ENCODE results near the gene LIMS3. TPM values are rescaled to one million over a fixed set of nuclear protein-coding genes. Genes with fewer than 3 reads are reported as not detected.
"Not testable (repeated sequence)": the region's sequence is repeated elsewhere in the genome, so short reads cannot be mapped to it uniquely, and the experiment has no call there.

Gene LIMS3, protein sequence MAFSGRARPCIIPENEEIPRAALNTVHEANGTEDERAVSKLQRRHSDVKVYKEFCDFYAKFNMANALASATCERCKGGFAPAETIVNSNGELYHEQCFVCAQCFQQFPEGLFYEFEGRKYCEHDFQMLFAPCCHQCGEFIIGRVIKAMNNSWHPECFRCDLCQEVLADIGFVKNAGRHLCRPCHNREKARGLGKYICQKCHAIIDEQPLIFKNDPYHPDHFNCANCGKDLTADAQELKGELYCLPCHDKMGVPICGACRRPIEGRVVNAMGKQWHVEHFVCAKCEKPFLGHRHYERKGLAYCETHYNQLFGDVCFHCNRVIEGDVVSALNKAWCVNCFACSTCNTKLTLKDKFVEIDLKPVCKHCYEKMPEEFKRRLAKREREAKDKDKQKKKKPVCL
- 10 to 100 TPM in 1 of 4 donors, 1 to 10 TPM in 3; 1.1 to 11.6 (median 1.9) TPM for total RNA-seq

DNA sequence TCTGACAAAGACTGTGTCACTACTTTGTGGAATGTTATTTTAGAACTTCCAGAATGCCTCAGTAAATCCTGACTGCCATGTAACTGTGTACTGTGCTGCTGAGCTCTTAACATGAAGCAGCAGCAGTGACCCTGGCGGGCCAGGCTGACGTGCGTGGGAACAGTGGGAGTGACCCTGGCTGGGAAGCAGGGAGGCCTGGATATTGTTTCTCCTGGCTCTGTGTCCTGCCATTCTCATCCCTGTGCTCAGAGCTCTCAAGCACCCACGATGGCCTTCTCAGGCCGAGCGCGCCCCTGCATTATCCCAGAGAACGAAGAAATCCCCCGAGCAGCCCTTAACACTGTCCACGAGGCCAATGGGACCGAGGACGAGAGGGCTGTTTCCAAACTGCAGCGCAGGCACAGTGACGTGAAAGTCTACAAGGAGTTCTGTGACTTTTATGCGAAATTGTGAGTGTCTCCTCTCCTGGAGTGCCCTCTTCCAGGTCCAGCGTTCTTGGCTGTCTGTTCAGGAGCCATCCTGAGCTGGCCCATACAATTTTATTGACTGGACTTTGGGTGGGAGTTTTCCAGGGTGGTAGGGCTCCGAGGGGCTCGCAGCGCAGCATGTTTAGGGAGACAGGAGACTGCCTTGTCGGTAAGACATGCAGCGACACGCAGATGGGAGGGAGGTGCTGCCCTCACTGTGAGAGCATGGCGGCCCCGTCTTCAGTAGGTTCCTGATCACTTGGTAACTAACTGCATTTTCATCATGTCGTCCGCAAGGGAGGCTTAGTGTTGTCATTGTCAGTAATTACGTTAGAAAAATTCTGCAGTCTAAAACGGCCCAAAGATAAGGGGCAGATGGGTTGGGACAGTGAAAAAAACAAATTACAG is at the start of gene LIMS3:
TSS of gene LIMS3 (plus strand) at position 227 of the 875 bp plus-strand sequence. CDS start at position 268, 41 bp downstream.
- H3K27me3 ChIP-seq, DNase-seq, H3K9me3 ChIP-seq, H3K4me1 ChIP-seq, H3K4me3 ChIP-seq, H3K36me3 ChIP-seq, H3K27ac ChIP-seq: not testable (repeated sequence)

DNA sequence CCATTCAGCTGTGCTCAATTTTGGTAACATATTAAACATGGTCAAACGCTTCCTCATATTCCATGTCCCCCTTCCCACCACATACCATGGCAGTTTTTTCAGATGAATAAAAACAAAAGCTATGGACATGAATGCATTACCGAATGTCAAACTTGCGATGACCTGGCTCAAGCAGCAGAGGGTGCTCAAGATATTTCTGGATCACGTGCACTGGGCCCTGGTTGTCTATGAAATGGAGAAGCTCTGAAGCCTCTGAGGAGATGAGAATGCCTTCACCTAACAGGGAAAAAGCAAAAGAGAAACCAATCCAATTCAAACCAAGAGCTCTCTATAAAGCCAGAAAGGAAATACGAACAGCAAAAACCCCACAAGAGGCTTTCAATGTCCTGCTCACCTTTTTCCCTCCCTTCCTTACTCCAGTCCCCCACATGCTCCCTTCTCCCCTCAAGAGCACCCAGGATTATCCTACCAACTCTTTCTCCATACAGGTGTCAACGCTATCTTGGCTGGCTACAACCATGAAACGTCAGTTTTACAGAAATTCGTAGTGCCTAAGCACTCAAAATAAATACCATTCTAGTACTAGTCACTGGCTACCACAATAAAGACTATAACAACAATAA is 27.2 kb upstream of the LIMS3 start:
- not testable (repeated sequence) for H3K36me3 ChIP-seq

DNA sequence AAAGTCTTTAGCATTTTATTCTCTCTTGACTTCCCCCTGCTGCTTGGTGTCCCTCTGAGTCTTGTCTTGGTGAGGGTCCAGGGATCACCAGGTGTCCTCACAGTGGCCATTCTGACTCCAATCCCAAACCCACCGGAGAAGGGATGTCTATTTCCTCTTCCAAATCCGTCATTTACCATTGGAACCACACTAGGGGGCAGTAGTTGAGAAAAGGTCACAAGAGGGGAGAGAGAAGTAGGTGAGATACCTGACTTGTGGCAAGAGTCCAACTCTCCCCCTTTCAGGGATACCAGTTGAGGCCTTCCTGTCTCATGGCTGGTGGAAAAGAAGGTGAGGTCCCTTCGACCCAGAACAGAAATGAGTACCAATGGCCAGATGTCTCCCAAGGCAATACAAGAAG is 21.9 kb upstream of the LIMS3 start:
- H3K4me3 ChIP-seq, H3K4me1 ChIP-seq, H3K9me3 ChIP-seq, H3K27me3 ChIP-seq, H3K36me3 ChIP-seq, DNase-seq, H3K27ac ChIP-seq: not testable (repeated sequence)

More for the DNA sequence above, 27.2 kb upstream of the LIMS3 start:
- H3K4me3 ChIP-seq, H3K4me1 ChIP-seq, DNase-seq, H3K27me3 ChIP-seq, H3K9me3 ChIP-seq, H3K27ac ChIP-seq: not testable (repeated sequence)

DNA sequence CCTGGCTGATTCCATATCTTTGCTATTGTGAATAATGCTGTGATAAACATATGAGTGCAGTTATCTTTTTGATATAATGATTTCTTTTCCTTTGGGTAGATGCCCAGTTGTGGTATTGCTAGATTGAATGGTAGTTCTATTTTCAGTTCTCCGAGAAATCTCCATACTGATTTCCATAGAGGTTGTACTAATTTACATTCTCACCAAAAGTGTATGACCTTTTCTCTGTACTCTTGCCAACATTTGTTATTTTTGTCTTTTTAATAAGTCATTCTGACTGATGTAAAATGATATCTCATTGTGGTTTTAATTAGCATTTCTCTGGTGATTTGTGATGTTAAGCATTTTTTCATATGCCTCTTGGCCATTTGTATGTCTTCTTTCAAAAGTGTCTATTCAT is 16.4 kb upstream of the LIMS3 start:
- H3K4me1 ChIP-seq, DNase-seq, H3K4me3 ChIP-seq, H3K36me3 ChIP-seq, H3K9me3 ChIP-seq, H3K27ac ChIP-seq, H3K27me3 ChIP-seq: not testable (repeated sequence)

DNA sequence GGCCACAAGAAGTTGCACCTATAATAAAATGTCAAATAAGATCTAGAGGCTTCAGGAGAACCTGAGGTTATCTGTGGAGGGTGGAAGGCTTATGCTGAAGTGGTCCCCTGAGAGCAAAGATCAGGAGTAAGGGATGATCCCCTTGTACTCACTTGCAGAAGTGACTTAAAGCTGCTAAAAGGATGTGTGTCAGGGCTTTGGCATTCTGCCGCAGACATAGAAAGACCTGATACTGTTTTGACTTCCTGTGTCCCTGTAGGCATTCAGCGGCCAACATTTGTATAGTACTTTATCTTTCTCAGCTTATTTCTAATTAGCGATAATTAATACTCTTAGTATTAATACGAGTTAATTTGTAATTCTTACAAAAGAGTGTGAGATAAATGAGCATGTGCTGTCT is 10.1 kb upstream of the LIMS3 start:
- not testable (repeated sequence) for H3K4me3 ChIP-seq, DNase-seq

DNA sequence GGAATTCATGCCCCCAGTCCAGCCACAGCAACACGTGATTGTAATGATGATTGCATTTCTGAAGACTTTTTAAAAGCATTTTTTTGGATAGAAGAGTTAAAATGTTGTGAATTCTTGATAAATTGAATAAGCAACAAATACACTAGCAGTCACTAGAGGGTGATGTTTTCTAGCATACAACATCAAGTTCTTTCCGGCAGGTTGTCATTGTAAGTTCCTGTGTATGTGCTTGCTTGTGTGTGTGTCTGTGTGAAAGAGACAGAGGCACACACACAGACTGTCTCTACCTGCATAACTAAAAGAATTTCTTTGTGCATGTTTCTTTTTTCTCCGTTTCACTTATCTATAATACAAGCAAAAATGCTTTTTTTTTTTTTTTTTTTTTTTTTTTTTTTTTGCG is 8.6 kb upstream of the LIMS3 start:
- H3K9me3 ChIP-seq, H3K36me3 ChIP-seq, H3K4me3 ChIP-seq, DNase-seq, H3K4me1 ChIP-seq, H3K27ac ChIP-seq, H3K27me3 ChIP-seq: not testable (repeated sequence)

More for the DNA sequence above, 10.1 kb upstream of the LIMS3 start:
- H3K36me3 ChIP-seq, H3K27me3 ChIP-seq, H3K27ac ChIP-seq, H3K4me1 ChIP-seq, H3K9me3 ChIP-seq: not testable (repeated sequence)

DNA sequence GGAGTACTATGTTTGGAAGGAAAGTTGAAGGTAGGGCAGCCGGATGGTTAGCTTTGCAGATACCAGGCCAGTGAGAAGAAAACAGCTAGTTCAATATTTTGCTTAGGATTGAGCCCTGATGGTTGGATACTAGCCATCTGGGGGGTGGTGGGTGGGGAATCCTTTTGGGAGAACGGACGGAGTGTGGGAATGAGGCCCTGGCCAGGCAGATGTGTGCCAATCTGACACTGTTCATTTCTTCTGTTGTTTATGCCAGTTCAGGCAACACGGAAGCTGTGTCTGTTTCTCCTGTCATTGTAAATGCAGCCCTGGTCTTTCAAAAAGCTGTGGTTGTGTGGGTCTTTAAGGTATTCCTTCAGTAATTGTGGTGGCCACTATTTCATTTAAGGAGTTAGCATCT is 7.5 kb upstream of the LIMS3 start:
- H3K4me1 ChIP-seq, H3K27ac ChIP-seq, H3K9me3 ChIP-seq, DNase-seq, H3K36me3 ChIP-seq, H3K27me3 ChIP-seq, H3K4me3 ChIP-seq: not testable (repeated sequence)

DNA sequence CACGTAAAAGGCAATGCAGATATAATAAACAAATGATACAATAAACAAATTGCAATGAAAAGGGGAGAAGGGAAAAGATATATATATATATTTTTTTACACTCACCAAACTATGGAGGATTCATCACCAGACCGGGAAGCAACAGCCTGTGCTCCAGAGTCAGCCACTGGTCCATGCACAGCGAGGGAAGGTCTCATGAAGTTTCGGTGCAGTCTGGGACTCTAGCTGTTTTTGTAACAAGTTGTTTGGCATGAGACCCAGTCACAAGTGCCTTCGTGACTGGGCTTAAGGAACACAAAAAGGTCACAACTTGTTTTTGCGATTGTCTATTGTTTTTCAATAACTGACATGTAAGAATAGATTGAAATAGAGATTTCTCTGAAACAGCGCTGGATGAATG is 4.8 kb upstream of the LIMS3 start:
- H3K4me1 ChIP-seq, H3K27me3 ChIP-seq, H3K27ac ChIP-seq, DNase-seq, H3K9me3 ChIP-seq, H3K36me3 ChIP-seq, H3K4me3 ChIP-seq: not testable (repeated sequence)

DNA sequence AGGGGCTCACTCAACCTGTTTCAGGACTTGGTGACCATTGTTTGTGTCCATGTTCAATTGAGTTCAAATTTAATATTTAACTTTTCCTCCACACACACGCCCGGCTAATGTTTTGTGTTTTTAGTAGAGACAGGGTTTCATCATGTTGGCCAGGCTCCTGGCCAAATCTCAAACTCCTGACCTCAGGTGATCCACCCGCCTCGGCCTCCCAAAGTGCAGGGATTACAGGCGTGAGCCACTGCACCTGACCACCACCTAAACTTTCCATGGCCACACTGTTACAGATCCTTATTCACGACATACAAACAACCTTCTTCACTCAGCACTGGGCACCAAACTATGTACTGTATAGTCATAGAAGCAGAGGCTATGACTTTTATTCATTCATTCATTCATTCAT is 4.3 kb upstream of the LIMS3 start:
- not testable (repeated sequence) for H3K4me3 ChIP-seq, H3K36me3 ChIP-seq, H3K9me3 ChIP-seq, H3K27me3 ChIP-seq, DNase-seq, H3K27ac ChIP-seq, H3K4me1 ChIP-seq

DNA sequence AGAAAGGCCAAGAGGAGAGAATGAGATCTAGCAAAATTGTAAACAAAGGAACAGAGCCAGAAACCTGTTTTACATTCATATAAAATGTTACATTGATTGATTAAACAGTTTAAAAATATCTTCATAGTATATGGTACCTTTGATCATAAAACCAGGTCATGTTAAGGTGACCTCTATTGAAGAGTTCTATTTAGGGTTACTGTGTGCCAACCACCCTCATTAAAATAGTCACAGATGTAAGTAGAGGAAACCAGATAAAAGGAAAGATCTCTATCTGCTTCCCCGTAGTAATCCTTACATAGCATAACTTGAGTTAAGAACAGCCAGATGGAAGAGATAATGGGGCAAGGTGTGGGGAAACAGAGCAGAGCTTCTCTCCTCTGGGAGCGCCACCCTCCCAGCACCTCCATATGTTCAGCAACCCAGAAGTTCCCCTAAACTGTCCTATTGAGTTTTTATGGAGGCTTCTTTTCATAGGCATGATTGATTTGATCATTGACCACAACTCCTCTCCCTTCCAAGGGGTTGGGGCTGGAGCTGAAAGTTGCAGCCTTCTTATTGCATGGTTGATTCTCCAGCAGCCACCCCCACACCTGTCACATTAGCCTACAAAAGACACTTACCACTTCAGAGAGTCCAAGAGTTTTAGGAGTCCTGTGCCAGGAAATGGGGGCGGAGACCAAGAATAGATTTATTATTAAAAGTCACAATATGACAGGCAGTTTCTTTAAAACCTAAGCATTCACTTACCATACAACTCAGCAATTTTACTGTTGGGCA is 3.2 kb upstream of the LIMS3 start:
- not testable (repeated sequence) for H3K27ac ChIP-seq, H3K9me3 ChIP-seq, H3K36me3 ChIP-seq, DNase-seq, H3K4me1 ChIP-seq, H3K4me3 ChIP-seq, H3K27me3 ChIP-seq

DNA sequence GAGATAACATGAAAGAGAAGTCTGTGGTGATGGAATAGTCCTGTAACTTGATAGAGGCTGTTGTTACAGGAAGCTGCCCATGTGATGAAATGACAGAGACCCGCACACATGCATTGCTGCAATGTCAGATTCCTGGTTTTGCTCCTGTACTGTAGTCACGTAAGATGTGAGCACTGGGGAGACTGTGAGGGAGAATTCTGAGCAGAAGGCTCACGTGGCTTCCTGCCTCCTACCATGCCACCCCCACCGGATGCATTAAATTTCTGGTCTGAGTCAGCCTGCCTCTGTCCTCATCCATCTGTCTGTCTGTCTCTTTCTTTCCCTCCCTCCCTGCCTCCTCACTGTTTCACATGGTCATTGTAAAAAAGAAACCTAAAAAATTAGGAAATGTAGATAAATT is 2.3 kb upstream of the LIMS3 start:
- not testable (repeated sequence) for H3K27ac ChIP-seq

DNA sequence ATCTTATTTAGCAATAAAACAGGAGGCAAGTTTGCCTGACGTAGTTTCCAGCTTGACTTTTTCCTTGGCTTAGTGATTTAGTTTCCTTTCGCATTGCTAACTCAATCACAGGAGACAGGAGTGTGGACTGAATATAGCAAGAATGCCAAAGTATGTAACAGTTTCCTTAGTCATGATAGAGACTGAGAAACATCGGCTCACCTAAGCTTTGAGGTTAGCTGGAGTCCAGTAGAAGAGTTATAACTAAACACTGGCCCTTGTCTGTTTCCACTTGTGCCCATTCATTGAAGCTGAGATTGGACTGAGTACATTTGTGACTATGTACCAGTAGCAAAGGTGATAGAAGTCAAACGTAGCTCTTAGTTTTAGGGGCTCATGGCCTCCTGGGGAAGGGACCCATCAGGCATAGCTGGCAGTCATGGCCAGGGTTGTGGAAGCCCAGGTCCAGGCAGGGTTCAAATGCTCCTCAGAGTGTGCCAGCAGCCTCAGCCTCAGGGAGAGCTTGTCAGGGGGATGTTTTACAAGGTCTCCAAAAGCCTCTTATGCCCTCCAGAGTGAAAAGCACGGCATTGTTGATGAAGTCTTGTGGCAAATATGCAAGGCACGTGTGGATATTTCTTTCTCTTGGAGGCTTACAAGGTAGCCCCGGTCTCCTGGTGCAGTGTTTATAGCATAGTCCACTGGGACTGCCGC is 573 bp upstream of the LIMS3 start:
- H3K4me1 ChIP-seq, H3K36me3 ChIP-seq, H3K27ac ChIP-seq, H3K9me3 ChIP-seq, DNase-seq, H3K27me3 ChIP-seq, H3K4me3 ChIP-seq: not testable (repeated sequence)

More for the DNA sequence above, 2.3 kb upstream of the LIMS3 start:
- H3K9me3 ChIP-seq, H3K27me3 ChIP-seq, H3K4me1 ChIP-seq, H3K36me3 ChIP-seq, DNase-seq, H3K4me3 ChIP-seq: not testable (repeated sequence)

DNA sequence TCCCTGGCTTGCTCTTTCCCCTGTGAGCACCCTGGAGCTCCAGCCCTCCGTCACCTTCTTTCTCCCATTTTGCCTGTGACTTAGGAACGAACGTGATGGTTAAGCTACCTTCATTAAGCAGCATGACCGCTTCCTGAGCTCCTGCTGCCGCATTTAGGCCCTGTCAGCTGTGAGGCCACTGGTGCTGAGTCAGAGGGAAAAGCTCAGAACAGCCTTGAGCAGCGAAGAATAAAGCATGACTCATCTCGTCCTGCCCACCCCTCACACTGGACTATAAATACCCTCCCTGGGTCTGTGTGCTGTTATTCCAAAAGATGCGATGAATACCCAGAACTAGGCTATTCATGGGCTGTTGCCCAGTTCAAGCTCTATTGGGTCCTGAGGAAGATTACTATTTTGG is 7.3 kb downstream of the LIMS3 start:
- not testable (repeated sequence) for H3K4me3 ChIP-seq, H3K27ac ChIP-seq, H3K9me3 ChIP-seq, H3K36me3 ChIP-seq, DNase-seq, H3K4me1 ChIP-seq, H3K27me3 ChIP-seq

DNA sequence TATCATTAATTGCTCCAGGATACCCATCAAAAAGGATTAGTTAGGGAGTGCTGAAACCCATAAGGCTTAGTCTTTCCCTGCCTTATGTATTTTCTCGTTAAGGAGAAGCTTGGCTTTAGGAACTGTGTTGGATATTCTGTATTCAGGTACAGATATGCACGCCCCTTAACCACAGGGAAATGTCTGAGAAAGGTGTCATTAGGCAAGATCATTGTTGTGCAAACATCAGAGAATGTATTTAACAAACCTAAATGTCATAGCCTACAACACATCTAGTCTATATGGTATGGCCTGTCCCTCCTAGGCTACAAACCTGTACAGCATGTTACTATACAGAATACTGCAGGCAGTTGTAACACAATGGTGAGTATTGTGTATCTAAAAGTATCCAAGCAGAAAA is 10.1 kb downstream of the LIMS3 start:
- H3K9me3 ChIP-seq, DNase-seq, H3K27ac ChIP-seq, H3K4me3 ChIP-seq, H3K27me3 ChIP-seq, H3K4me1 ChIP-seq, H3K36me3 ChIP-seq: not testable (repeated sequence)

Measured in Peyer's patch (tissue), 4 donors.